ENCODE data around the gene SLC39A9.
"Not testable (repeated sequence)": the region's sequence is repeated elsewhere in the genome, so short reads cannot be mapped to it uniquely, and the experiment has no call there.

SLC39A9 gene

GRCh38 chr14:69475194-69475818 lies 76.8 kb downstream of the SLC39A9 start:
- FAIRE-seq (no peak), DNase-seq (ENCODE audit: low spot score) (no peak)

- not testable (repeated sequence) for DNase-seq (ENCODE audit: low spot score)
Observed at GRCh38 chr14:69476824-69477450, 78.4 kb downstream of the SLC39A9 start.

GRCh38 chr14:69478055-69478454 lies 79.6 kb downstream of the SLC39A9 start:
- FAIRE-seq; DNase-seq (ENCODE audit: low spot score): not testable (repeated sequence)

More at GRCh38 chr14:69476824-69477450, 78.4 kb downstream of the SLC39A9 start:
- not testable (repeated sequence) for FAIRE-seq

GRCh38 chr14:69479696-69480095 lies 81.2 kb downstream of the SLC39A9 start:
- FAIRE-seq (no peak), DNase-seq (ENCODE audit: low spot score) (no peak)

- no peak for DNase-seq (ENCODE audit: low spot score)
- FAIRE-seq = no peak
Observed at GRCh38 chr14:69480136-69480535, 81.6 kb downstream of the SLC39A9 start.

- DNase-seq (ENCODE audit: low spot score) (peak; percentile 7), FAIRE-seq (peak; percentile 53)
Observed at GRCh38 chr14:69481815-69482568, 83.5 kb downstream of the SLC39A9 start.

GRCh38 chr14:69483765-69484443 lies 85.4 kb downstream of the SLC39A9 start:
- DNase-seq (ENCODE audit: low spot score) = no peak
- FAIRE-seq = no peak

- DNase-seq (ENCODE audit: low spot score) = no peak
- no peak for FAIRE-seq
Observed at GRCh38 chr14:69484444-69485314, 86.2 kb downstream of the SLC39A9 start, which contains the start of gene PLEKHD1. PLEKHD1 (plus strand) TSS chr14:69484728; CDS start chr14:69484966, 238 bp downstream.

GRCh38 chr14:69485315-69485660 lies 86.8 kb downstream of the SLC39A9 start:
- DNase-seq (ENCODE audit: low spot score) (no peak), FAIRE-seq (no peak)

- DNase-seq (ENCODE audit: low spot score) = no peak
- FAIRE-seq = no peak
Observed at GRCh38 chr14:69485701-69486100, 87.2 kb downstream of the SLC39A9 start.

GRCh38 chr14:69487226-69487625 lies 88.7 kb downstream of the SLC39A9 start:
- FAIRE-seq (no peak), DNase-seq (ENCODE audit: low spot score) (no peak)

GRCh38 chr14:69487771-69488170 lies 89.3 kb downstream of the SLC39A9 start:
- FAIRE-seq = no peak
- no peak for DNase-seq (ENCODE audit: low spot score)

- DNase-seq (ENCODE audit: low spot score) = no peak
- no peak for FAIRE-seq
Observed at GRCh38 chr14:69489495-69489894, 91.0 kb downstream of the SLC39A9 start.

GRCh38 chr14:69490219-69490918 lies 91.9 kb downstream of the SLC39A9 start:
- FAIRE-seq = no peak
- no peak for DNase-seq (ENCODE audit: low spot score)

- DNase-seq (ENCODE audit: low spot score) (no peak), FAIRE-seq (no peak)
Observed at GRCh38 chr14:69491193-69491592, 92.7 kb downstream of the SLC39A9 start.

GRCh38 chr14:69493038-69493437 lies 94.5 kb downstream of the SLC39A9 start:
- FAIRE-seq = no peak

GRCh38 chr14:69493791-69494190 lies 95.3 kb downstream of the SLC39A9 start:
- DNase-seq (ENCODE audit: low spot score) = no peak
- no peak for FAIRE-seq

More at GRCh38 chr14:69493038-69493437, 94.5 kb downstream of the SLC39A9 start:
- DNase-seq (ENCODE audit: low spot score) = no peak

- no peak for DNase-seq (ENCODE audit: low spot score)
- FAIRE-seq = no peak
Observed at GRCh38 chr14:69495341-69495921, 96.9 kb downstream of the SLC39A9 start.

- not testable (repeated sequence) for FAIRE-seq; DNase-seq (ENCODE audit: low spot score)
Observed at GRCh38 chr14:69497866-69498265, 99.4 kb downstream of the SLC39A9 start.

GRCh38 chr14:69498286-69498685 lies 99.8 kb downstream of the SLC39A9 start:
- FAIRE-seq; DNase-seq (ENCODE audit: low spot score): not testable (repeated sequence)

Data from RCC 7860 (cell line).